SHP77 treated with DMSO at 0.1 percent for 48 hours (cell line): ENCODE data around the gene TCOF1.

Experiments
- DNase-seq: peaks from one replicate; lab custom pipeline; 2025; lab: John Stamatoyannopoulos, UW

The TCOF1 gene, protein sequence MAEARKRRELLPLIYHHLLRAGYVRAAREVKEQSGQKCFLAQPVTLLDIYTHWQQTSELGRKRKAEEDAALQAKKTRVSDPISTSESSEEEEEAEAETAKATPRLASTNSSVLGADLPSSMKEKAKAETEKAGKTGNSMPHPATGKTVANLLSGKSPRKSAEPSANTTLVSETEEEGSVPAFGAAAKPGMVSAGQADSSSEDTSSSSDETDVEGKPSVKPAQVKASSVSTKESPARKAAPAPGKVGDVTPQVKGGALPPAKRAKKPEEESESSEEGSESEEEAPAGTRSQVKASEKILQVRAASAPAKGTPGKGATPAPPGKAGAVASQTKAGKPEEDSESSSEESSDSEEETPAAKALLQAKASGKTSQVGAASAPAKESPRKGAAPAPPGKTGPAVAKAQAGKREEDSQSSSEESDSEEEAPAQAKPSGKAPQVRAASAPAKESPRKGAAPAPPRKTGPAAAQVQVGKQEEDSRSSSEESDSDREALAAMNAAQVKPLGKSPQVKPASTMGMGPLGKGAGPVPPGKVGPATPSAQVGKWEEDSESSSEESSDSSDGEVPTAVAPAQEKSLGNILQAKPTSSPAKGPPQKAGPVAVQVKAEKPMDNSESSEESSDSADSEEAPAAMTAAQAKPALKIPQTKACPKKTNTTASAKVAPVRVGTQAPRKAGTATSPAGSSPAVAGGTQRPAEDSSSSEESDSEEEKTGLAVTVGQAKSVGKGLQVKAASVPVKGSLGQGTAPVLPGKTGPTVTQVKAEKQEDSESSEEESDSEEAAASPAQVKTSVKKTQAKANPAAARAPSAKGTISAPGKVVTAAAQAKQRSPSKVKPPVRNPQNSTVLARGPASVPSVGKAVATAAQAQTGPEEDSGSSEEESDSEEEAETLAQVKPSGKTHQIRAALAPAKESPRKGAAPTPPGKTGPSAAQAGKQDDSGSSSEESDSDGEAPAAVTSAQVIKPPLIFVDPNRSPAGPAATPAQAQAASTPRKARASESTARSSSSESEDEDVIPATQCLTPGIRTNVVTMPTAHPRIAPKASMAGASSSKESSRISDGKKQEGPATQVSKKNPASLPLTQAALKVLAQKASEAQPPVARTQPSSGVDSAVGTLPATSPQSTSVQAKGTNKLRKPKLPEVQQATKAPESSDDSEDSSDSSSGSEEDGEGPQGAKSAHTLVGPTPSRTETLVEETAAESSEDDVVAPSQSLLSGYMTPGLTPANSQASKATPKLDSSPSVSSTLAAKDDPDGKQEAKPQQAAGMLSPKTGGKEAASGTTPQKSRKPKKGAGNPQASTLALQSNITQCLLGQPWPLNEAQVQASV (N-terminal part only)

DNA sequence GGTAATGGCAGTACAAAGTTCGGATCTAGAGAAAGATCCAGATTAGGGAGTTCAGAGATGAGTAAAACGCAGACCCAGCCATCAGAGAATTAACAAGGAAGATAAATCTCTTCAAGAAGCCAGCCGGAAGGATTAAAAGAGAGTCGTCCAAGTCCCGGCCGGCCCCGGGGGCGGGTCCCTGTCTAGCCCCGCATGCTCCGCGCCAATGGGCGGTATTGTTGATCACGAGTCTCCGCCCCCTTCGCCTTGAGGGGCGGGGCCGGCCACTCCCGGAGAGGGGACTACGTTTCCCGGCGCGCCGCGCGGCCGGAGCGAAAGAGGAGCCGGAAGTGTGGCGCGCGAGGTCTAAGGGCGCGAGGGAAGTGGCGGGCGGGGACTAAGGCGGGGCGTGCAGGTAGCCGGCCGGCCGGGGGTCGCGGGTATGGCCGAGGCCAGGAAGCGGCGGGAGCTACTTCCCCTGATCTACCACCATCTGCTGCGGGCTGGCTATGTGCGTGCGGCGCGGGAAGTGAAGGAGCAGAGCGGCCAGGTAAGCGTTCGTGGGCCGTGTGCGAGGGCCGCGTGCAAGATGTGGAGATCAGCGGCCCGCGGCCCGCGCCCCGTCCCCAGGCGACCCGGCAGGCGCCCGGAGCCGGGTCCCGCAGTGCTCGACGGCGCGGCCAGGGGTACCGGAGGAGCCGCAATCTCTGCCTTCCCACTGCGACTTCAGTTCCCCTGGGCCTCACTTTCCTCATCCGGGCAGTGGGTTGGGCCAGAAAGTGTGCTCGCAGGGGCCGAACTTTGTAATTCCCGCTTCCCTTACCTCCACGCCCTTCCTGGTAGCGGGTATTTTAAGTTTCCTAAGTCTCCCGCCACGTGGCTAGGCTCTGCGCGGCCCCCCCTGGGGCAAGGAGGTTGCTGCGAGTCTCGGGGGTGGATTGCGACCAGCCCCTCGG, at the start of gene TCOF1:
TCOF1 (plus strand) TSS at position 372 of the 935 bp plus-strand sequence; CDS start at position 422, 50 bp downstream.
- peak; percentile 79 for DNase-seq

DNA sequence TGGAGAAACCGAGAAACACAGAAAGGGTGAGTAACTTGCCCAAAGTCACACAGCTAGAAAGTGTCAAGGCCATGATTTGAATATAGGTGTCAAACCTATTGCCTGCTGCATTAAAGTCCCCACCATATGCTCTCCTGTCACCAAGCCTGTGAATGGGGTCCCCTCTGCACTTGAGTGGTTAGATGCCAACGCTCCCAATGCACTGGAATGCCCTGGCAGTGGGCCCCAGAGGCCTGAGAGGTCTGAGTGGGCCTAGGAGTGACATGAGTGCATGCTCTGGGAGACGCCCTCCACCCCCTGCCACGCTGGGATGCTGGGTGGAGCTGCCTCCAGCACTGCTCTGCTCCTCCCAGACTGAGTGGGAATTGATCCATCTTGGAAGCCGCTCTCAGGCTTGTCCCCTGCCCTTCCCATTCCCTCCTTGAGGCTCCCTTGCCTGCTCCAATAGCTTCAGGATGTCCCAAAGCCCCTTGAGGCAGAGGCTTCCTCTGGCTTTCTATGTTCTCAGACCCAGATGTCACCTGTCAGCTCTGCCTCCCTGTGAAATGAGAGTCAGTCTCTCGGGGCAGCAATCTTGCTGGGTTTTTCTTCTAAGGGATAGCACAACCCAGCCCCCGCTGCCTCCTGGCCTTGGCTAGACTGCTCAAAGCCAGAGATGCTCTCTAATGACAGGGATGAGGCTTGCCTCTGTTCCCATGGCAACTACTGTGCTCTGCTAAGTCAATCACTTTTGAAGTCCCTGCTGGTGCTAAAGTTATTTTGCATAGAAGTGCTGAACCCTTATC, 48.2 kb upstream of the TCOF1 start:
- DNase-seq = no peak

DNA sequence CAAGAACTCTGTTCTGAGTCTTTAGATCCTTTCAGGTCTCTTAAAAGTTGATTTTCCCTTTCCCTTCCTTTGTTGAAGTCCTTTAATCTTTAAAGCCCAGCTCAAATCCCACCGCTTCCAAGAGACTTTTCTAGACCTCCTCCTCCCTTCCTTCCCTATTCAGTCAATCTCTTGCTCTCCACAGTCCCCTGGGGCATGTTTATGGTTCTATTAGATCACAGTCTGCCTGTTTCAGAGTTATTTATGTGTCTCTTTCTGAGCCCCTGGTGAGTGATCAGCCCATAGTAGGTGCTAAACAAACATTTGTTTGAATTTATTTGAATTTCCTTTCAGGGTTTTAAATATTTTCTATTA, 47.6 kb upstream of the TCOF1 start:
- no peak for DNase-seq

DNA sequence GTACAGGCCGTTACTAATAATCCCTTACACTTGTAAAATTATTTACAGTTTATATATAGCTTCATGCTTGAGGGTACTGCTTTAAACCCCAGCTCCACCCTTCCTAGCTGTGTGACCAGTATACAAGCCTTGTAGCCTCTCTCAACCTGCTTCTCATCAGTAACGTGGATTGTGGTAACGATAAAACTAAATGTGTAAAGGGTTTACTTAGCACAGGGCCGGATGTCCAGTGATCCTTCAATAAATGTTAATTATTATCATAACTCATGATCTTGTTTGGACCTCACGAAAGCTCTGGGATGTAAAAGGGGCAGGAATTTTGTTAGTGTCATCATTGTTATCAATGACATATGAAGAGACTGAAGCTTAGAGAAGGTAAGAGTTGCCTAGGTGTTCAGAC, 47.3 kb upstream of the TCOF1 start:
- DNase-seq = no peak

DNA sequence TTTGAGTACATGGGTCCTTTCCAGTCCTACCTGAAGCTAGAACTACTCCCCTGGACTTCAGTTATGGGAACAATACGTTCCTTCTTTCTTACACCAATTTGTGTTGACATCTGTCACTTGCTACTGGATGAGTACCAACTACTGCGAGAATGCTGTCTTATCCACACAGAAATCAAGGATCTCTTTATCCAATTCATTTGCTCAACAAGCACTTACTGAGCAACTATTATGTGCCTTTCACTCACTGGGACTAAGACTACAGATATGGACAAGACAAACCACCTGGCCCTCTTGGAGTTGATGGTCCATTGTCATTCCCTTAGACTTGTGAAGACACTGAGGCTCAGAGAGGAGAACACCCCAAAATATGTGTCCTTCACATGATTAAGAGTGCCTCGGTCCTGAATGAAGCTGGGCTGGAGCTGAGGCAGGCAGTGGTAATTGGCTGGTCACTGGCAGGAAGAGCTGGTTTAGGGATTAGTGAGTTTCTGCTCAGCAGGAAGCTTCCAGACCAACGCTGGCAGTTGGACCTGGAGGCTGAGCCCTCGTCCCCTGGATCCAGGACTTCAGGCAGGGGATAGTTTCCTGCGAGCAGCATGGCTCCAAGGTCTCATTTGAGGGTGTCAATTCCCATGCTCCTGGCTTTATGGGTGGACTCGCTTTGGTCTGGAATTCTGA, 46.3 kb upstream of the TCOF1 start:
- DNase-seq = no peak

DNA sequence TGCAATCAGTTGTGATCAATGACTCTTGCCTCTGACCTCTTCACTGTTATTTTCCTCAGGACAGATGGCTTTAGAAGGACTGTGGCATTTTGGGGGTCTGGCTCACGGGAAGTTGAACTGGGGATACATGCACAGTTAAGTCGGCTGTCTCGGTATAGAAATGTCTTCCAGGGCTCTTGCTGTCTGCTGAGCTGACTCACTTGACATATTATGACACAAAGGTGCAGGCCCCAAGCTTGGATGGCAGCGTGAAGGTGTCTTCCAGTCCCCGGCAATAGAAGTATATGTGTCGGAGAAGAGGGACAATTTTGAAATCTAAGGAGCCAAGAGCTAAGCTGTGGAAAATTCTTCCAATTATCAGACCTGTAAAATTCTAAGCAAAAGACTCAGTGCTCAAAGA, 45.0 kb upstream of the TCOF1 start:
- no peak for DNase-seq

DNA sequence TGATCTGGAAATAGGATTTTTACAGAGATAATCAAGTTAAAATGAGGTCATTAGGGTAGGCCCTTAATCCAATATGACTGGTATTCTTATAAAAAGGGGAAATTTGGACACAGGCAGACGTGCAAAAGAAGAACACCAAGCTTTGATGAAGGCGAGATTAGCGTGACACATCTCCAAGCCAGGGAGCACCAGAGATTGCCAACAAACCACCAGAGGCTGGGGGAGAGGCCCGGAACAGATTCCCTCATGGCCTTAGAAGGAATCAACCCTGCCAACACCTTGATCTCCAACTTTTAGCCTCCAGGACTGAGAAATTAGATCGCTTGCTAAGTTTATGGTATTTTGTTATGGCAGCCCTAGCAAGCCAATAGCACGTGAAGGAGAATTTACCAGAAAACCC, 44.0 kb upstream of the TCOF1 start:
- DNase-seq = no peak

DNA sequence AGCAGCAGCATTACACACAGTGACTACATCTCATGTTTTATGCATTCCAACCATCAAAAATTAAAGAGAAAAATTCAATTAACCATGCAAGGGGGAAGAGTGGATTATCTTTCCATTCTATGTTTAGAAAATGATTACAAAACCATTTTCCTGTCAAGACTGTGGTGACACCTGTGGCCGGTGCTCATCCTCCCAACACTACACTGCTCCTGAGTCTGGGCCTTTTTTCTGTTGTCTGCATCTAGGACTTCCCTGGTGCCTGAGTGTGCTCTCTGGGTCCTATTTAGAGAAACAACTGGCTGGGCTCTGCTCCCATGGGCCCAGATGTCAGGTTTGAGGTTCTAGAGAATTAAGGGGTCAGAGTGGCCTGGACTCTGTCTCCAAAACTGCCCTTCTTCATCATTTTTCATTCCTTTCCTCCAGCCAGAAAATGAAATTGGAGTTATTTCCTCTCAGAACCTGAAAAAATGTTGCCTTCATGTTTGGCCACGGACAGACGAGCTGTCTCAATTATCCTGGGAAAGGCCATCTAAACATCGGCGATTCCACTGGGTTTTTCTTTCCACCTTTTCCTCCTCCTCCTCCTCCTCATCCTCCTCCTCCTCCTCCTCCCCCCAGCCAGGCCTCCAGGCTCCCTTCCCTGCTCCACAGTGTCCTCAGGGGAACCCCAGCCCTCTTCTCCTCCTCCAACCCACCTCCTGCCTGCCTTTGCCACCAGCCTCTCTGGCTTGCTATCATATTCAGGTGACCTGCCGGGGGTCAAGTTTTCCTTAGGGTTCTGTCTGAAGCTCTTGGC, 43.4 kb upstream of the TCOF1 start:
- no peak for DNase-seq

DNA sequence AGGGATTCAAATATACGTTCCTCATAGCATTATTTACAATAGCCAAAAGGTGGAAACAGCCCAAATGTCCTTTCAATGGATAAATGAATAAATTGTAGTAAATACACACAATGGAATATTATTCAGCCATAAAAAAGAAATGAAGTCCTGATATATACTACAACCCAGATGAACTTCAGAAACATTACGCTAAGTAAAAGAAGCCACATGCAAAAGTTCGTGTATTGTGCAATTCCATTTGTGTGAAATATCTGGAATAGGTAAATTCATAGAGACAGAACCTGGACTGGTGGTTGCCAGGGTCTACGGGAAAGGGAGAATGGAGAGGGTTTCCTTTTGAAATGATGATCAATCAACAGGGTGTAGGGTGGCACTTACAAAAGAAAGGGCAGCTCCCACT, 42.3 kb upstream of the TCOF1 start:
- no peak for DNase-seq

DNA sequence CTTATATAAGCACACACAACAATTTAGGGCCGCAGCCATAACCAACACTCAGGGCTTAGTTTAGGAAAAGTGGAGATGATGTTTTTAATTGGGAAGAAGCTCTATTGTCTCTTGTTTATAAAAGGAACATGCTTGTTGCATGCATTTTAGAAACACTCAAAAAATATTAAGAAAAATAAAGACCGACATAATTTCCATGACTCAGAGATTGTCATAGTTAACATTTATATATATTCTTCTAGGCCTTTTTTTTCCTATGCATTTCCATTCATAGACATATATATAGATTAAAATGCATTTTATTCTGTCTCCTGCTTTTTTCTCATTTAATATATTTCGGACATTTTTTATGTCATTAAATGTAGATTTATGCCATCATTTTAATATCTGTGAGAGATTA, 41.2 kb upstream of the TCOF1 start:
- DNase-seq = no peak

DNA sequence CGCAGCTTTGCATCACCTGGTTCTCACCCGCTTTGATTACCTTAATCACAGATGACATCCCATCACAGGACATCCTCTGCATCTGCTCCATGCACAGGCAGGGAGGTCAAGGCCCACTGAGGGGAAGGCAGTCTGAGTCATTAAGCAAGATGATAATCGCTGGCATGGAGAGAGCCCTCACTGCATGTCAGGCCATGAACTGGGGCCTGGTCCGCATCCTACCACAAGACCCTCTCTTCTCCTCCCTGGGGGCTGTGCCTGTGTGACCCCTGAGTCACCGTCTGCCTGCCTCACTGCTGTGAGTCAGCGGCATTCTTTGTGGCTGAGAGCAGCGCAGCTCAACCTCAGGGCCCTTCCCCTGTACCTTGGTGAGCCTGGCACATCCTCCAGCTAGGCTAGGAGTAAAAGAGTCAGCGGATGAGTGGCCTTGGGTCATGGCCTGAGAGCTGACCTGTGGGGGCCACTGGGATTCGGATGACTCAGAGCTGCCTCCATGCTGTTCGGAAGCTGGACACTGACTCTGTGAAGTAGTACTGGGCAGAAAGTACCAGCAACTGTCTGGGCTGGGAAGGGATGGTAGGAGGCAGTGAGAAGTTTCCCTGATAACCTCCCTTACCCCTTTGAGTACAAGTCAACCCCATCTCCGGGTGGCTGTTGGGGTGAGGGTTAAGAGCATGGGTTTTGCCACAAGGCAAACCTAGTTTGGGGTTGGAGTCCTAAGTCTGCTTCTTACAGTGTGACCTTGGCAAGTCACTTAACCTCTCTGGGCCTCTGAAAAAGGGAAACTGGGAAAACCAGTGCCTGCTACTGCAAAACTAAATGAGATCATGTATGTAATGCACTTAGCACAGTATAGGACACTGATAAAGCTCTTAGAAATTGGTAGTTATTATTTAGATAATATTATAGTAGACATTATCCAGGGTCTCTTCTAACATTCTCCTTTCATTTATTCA, 40.2 kb upstream of the TCOF1 start:
- DNase-seq = no peak

DNA sequence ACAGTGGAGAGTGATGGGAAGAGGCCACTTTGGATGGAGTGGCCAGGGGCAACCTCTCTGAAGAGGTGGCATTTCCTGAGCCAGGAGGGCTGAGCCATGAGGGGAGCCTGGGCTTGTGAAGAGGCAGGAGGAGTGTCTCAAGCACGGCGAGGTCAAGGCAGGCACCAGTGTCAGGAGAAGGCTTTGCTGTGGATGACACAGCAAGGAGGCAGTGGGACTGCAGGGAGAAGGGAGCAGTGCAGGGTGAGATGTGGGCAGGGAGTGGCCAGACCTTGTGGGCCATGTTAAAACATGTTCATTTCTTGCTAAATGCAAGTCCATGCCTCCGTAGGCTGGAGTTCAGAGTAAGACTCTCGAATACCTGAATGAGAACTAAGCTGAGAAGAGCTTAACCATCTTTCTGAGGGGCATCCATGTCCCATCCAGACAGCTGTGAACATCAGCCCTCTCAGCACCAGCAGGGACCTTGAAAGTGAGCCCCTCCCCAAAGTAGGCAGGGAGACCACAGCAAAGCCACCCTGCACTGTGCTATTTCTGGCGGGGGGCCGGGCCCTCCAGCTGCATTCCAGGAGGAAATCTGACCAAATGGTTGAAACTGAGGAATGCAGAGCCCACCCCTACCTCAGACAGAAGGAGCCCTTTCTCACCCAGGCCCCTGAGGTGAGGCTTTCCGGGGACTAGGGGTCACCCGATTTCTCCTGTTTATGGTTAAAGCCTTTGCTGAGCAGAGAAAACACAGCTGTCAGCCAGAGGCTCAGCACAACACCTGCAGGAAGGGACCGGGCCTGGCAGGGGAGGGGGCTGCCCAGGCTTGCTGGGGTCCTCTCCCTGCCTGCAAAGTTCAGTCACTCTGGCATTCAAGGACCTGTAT, 38.6 kb upstream of the TCOF1 start:
- no peak for DNase-seq

DNA sequence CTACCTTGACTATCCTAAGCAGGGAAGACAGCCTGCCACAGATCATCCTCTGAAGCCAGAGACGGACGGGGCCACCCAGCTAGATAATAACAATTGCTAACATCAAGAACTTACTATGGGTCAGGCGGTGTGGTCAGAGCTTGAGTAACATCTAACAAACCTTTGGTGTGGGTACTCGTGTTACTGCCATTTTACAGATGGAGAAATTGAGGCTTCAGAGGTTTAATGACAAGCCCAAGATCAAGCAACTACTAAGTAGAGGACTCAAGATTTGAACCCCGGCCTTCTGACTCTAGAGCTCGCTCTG, 38.1 kb upstream of the TCOF1 start:
- no peak for DNase-seq

DNA sequence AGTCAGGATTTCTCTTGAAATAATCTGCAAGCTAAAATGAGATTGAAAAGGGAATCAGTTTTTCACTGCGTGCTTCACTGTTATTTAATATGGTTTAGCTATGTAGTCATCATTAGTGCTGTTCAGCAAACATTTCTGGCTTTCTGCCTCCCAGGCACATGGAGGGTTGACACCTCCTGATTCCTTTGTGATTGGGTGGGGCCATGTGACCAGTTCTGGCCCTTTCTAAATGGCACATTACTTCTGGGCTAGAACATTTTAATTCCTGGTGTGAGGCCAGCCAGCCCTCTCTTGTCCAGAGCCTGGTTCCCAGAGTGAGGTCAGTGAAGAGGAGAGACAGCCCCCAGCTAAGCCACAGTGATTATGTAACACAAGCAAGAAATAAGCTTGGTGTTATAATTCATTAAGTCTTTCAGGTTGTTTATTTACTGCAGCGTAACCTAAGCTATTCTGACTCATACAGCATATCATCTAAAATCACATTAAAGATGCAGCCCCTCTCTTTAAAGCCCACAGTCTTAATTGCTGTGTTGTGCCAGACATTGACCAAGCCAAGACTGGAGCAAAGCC, 37.4 kb upstream of the TCOF1 start:
- no peak for DNase-seq

DNA sequence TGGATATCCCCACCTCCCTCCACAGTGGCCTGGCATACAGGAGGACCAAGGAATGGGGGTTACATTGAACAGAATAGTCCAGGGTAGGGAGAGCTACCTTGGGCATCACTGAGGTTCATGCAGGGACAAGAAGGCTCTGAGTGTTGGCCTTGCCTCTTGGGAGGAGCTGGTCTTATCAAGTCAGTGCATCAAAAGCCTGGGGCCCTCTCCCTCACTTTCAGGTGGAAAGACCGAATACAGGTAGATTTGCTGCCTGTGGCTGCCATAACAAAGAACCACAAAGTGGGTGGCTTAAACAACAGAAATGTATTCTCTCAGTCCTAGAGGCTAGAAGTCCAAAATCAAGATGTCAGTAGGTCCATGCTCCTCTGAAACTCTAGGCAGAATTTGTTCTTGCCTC, 36.3 kb upstream of the TCOF1 start:
- DNase-seq = no peak

DNA sequence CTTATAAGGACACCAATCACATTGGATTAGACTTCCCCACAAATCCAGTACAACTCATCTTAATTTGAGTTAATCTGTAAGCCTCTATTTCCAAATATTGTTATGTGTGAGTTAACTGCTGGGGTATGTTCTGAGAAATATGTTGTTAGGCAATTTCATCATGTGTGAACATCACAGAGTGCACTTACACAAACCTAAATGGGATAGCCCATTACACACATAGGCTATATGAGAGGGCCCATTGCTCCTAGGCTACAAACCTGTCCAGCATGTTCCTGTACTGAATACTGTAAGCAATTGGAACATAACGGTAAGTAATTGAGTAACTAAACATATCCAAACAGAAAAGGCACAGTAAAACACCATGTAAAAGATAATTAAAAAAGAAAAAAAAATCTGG, 35.7 kb upstream of the TCOF1 start:
- no peak for DNase-seq

DNA sequence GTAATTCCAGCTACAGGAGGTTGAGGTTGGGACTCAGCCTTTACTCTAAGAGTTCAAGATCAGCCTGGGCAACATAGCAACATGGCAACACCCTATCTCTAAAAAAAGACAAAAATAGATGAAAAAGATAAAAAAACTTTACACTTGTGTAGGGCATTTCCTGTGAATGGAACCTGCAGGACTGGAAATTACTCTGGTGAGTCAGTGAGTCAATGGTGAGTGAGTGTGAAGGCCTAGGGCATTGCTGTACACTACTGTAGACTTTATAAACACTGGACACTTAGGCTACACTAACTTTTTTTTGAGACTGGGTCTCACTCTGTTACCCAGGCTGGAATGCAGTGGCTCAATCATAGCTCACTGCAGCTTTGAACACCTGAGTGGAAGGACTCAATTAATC, 35.3 kb upstream of the TCOF1 start:
- no peak for DNase-seq
